ENCODE measurements around the gene CLEC18B.
"Not testable (repeated sequence)": the region's sequence is repeated elsewhere in the genome, so short reads cannot be mapped to it uniquely, and the experiment has no call there.

Gene CLEC18B

GRCh38 chr16:74443624-74444346, 22.5 kb upstream of the CLEC18B start:
- DNase-seq: not testable (repeated sequence)

GRCh38 chr16:74439685-74440084, 18.4 kb upstream of the CLEC18B start:
- DNase-seq: no peak

GRCh38 chr16:74438492-74438979, 17.3 kb upstream of the CLEC18B start:
- DNase-seq: no peak

- DNase-seq: no peak
These were observed 10.2 kb upstream of the CLEC18B start for GRCh38 chr16:74431516-74431915.

GRCh38 chr16:74430036-74430712, 8.9 kb upstream of the CLEC18B start:
- DNase-seq: peak; percentile 17

- not testable (repeated sequence) for DNase-seq
These were observed 7.2 kb upstream of the CLEC18B start for GRCh38 chr16:74428493-74428892.

- not testable (repeated sequence) for DNase-seq
These were observed 4.5 kb upstream of the CLEC18B start for GRCh38 chr16:74425751-74426150.

GRCh38 chr16:74423721-74424120, 2.4 kb upstream of the CLEC18B start:
- not testable (repeated sequence) for DNase-seq

- not testable (repeated sequence) for DNase-seq
These were observed 808 bp upstream of the CLEC18B start for GRCh38 chr16:74422086-74422485.

GRCh38 chr16:74421482-74421785, 156 bp upstream of the CLEC18B start:
- not testable (repeated sequence) for DNase-seq

- DNase-seq: not testable (repeated sequence)
These were observed 1.5 kb downstream of the CLEC18B start for GRCh38 chr16:74419811-74420210.

- not testable (repeated sequence) for DNase-seq
These were observed 3.4 kb downstream of the CLEC18B start for GRCh38 chr16:74417897-74418296.

GRCh38 chr16:74413920-74414319, 7.4 kb downstream of the CLEC18B start:
- DNase-seq: not testable (repeated sequence)

GRCh38 chr16:74413485-74413884, 7.8 kb downstream of the CLEC18B start:
- DNase-seq: not testable (repeated sequence)

GRCh38 chr16:74412775-74413390, 8.4 kb downstream of the CLEC18B start:
- not testable (repeated sequence) for DNase-seq

GRCh38 chr16:74412138-74412774, 9.0 kb downstream of the CLEC18B start:
- not testable (repeated sequence) for DNase-seq

GRCh38 chr16:74410981-74411380, 10.3 kb downstream of the CLEC18B start:
- DNase-seq: not testable (repeated sequence)

GRCh38 chr16:74410057-74410957, 11.0 kb downstream of the CLEC18B start:
- DNase-seq: not testable (repeated sequence)

- not testable (repeated sequence) for DNase-seq
These were observed 11.9 kb downstream of the CLEC18B start for GRCh38 chr16:74409185-74409981.

GRCh38 chr16:74407362-74407705, 13.9 kb downstream of the CLEC18B start:
- DNase-seq: not testable (repeated sequence)

All from effector CD8-positive, alpha-beta T cell (primary cell).